GM18909 (cell line): ENCODE data around the gene CELF2.
A peak's percentile ranks its signal among the peaks of the same experiment; 100 is the strongest.

ENCODE experiments used
- ATAC-seq: cut with Tn5 transposase; IDR thresholded peaks from one replicate; pipeline ENCODE4 v1.9.1; 2021; ENCODE audit warnings: mild to moderate bottlenecking; ENCODE audit not compliant: unreplicated experiment, poor library complexity

The CELF2 gene

GRCh38 chr10:11148142-11149028 lies 130.7 kb downstream of the CELF2 start:
- no peak for ATAC-seq

- no peak for ATAC-seq
Measured at GRCh38 chr10:11149807-11150141, 132.1 kb downstream of the CELF2 start.

- ATAC-seq: no peak
Measured at GRCh38 chr10:11150231-11150731, 132.6 kb downstream of the CELF2 start.

GRCh38 chr10:11150879-11151415 lies 133.3 kb downstream of the CELF2 start:
- no peak for ATAC-seq

GRCh38 chr10:11152801-11153200 lies 135.1 kb downstream of the CELF2 start:
- no peak for ATAC-seq

GRCh38 chr10:11153245-11153644 lies 135.6 kb downstream of the CELF2 start:
- no peak for ATAC-seq

- no peak for ATAC-seq
Measured at GRCh38 chr10:11153766-11154165, 136.1 kb downstream of the CELF2 start.

GRCh38 chr10:11154333-11154732 lies 136.7 kb downstream of the CELF2 start:
- no peak for ATAC-seq

GRCh38 chr10:11154849-11155498 lies 137.3 kb downstream of the CELF2 start:
- no peak for ATAC-seq

GRCh38 chr10:11156480-11156879 lies 138.8 kb downstream of the CELF2 start:
- no peak for ATAC-seq

GRCh38 chr10:11157292-11158076 lies 139.8 kb downstream of the CELF2 start:
- ATAC-seq: peak; percentile 41

GRCh38 chr10:11158080-11158479 lies 140.4 kb downstream of the CELF2 start:
- no peak for ATAC-seq

GRCh38 chr10:11159543-11160215 lies 142.0 kb downstream of the CELF2 start:
- ATAC-seq: no peak

- ATAC-seq: no peak
Measured at GRCh38 chr10:11161096-11161495, 143.4 kb downstream of the CELF2 start.

- no peak for ATAC-seq
Measured at GRCh38 chr10:11161910-11162309, 144.2 kb downstream of the CELF2 start.

GRCh38 chr10:11162828-11163599 lies 145.3 kb downstream of the CELF2 start:
- ATAC-seq: peak; percentile 78

GRCh38 chr10:11163780-11164550 lies 146.3 kb downstream of the CELF2 start:
- no peak for ATAC-seq

GRCh38 chr10:11164551-11164802 lies 146.8 kb downstream of the CELF2 start:
- no peak for ATAC-seq
